ENCODE measurements around the gene MAPK6.

Gene MAPK6

GRCh38 chr15:52106641-52107040, 87.6 kb downstream of the MAPK6 start:
- no peak for DNase-seq
- H3K36me3 ChIP-seq, result no peaks in the 10 kb centered on the region
- no peaks in the 10 kb centered on the region for H3K9me3 ChIP-seq (ENCODE audit: severe bottlenecking)
- no peak overlapping the region for H3K27ac ChIP-seq
- TF ChIP-seq, protein P1, sequence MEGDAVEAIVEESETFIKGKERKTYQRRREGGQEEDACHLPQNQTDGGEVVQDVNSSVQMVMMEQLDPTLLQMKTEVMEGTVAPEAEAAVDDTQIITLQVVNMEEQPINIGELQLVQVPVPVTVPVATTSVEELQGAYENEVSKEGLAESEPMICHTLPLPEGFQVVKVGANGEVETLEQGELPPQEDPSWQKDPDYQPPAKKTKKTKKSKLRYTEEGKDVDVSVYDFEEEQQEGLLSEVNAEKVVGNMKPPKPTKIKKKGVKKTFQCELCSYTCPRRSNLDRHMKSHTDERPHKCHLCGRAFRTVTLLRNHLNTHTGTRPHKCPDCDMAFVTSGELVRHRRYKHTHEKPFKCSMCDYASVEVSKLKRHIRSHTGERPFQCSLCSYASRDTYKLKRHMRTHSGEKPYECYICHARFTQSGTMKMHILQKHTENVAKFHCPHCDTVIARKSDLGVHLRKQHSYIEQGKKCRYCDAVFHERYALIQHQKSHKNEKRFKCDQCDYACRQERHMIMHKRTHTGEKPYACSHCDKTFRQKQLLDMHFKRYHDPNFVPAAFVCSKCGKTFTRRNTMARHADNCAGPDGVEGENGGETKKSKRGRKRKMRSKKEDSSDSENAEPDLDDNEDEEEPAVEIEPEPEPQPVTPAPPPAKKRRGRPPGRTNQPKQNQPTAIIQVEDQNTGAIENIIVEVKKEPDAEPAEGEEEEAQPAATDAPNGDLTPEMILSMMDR (IDR thresholded peaks at IDR 0.05; ENCODE audit: low read depth, low read length), result no peak
- no peaks in the 10 kb centered on the region for H3K27me3 ChIP-seq (ENCODE audit: insufficient read depth, low read depth, severe bottlenecking)
- H3K4me3 ChIP-seq (ENCODE audit: low read depth, low read length), result no peak overlapping the region

GRCh38 chr15:52107238-52107637, 88.2 kb downstream of the MAPK6 start:
- DNase-seq, result no peak
- TF ChIP-seq, protein P1 (IDR thresholded peaks at IDR 0.05; ENCODE audit: low read depth, low read length), result no peak
- Histone ChIP-seq H3K9me3 (ENCODE audit: severe bottlenecking) (no peaks in the 10 kb centered on the region), H3K27me3 (ENCODE audit: insufficient read depth, low read depth, severe bottlenecking) (no peaks in the 10 kb centered on the region), H3K27ac (no peak overlapping the region), H3K36me3 (no peaks in the 10 kb centered on the region), H3K4me3 (ENCODE audit: low read depth, low read length) (no peak overlapping the region)

DNA sequence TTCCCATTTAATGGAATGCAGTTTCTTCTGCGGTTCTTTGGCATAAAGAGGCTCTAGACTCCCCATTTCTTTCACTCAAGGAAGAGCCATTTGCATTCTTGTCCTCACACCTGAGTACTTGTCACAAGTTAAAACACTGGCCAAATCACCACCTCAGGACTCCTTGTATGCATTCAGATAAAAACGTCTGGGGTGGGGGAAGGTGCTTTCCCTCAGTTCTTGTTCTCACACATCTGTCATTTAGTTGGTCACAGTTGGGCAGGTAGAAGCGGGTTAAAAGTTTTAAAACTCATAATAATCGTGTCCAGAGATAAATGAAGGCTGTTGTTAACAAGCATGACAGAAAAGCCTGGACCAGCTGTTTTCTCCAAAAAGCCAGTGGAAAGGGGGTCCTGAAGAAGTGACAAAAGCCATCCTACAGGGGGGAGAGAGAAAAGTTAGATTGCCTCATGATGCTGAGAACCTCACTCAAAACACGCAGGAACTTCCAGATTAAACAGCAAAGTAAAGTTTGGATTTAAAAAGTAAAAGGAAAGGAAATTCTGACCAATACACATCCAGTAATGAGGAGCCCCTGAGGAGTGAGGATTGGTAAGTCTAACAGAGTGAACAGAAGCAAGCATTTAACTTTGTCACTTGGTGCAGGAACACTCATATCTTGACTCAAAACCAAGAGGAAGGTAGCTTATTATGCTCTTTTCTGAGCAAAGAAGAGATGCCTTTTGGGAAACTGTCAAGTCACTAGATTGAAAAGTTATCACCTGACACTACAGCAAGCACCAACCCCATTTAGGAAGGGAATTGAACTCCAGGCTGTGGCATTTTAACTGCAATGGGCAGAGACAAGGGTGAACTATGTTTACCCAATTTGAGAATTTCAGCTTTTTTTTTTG, 90.8 kb downstream of the MAPK6 start:
- Histone ChIP-seq H3K9me3 (ENCODE audit: severe bottlenecking) (no peaks in the 10 kb centered on the region), H3K27ac (no peak overlapping the region), H3K4me3 (ENCODE audit: low read depth, low read length) (no peak overlapping the region), H3K27me3 (ENCODE audit: insufficient read depth, low read depth, severe bottlenecking) (no peaks in the 10 kb centered on the region), H3K36me3 (no peaks in the 10 kb centered on the region)
- TF ChIP-seq, protein P1 (IDR thresholded peaks at IDR 0.05; ENCODE audit: low read depth, low read length), result no peak
- DNase-seq, result no peak

DNA sequence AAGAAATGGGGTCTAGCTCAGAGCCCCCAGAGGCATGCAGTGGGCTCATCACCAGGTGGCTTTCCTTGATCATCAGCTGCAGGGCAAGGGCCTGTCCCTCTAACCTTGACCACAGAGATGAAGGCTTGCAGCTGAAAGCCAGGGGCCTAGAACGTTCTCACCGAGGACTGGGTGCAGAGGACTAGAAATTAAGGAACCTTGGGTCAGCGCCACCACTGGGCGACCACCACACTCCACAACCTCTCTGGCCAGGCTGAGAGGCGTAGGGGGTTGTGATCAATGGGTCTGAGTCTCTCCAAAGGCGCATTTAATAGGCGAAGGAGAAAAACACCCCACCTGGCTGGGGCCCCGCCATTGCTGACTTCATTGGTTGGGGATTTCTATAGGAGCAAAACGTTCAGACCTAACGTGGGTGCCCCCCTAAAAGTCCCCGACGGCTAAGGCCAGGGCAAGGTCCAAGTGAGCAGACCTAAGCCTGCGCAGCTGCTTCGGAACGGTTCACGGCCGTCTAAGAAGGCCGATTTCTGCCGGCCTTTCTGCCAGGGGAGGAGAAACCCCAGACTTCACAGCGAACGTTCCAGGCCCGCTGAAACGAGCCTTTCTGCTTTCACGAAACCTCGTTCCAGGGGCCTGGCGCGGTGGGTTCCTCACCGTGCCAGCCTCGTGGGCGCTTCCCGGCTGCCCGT, 92.6 kb downstream of the MAPK6 start:
- Histone ChIP-seq H3K4me3 (ENCODE audit: low read depth, low read length) (no peak overlapping the region), H3K36me3 (no peaks in the 10 kb centered on the region), H3K27ac (no peak overlapping the region), H3K27me3 (ENCODE audit: insufficient read depth, low read depth, severe bottlenecking) (no peaks in the 10 kb centered on the region), H3K9me3 (ENCODE audit: severe bottlenecking) (no peaks in the 10 kb centered on the region)
- DNase-seq, result no peak
- TF ChIP-seq, protein P1 (IDR thresholded peaks at IDR 0.05; ENCODE audit: low read depth, low read length), result no peak

GRCh38 chr15:52112203-52112750, 93.3 kb downstream of the MAPK6 start:
- Histone ChIP-seq H3K27me3 (ENCODE audit: insufficient read depth, low read depth, severe bottlenecking) (no peaks in the 10 kb centered on the region), H3K9me3 (ENCODE audit: severe bottlenecking) (no peaks in the 10 kb centered on the region), H3K4me3 (ENCODE audit: low read depth, low read length) (no peak overlapping the region), H3K27ac (no peak overlapping the region), H3K36me3 (no peaks in the 10 kb centered on the region)
- TF ChIP-seq, protein P1 (IDR thresholded peaks at IDR 0.05; ENCODE audit: low read depth, low read length), result no peak
- DNase-seq, result no peak
